ENCODE results near the gene RAB22A. TPM values are rescaled to one million over a fixed set of nuclear protein-coding genes. Genes with fewer than 3 reads are reported as not detected.
A peak's percentile ranks its signal among the peaks of the same experiment; 100 is the strongest.

The RAB22A gene
- total RNA-seq, 3 donors from 2014 or later (not counting 1 experiment from before 2014, with no cell fraction given), result 19.6 to 29.8 (median 28.6) TPM

DNA sequence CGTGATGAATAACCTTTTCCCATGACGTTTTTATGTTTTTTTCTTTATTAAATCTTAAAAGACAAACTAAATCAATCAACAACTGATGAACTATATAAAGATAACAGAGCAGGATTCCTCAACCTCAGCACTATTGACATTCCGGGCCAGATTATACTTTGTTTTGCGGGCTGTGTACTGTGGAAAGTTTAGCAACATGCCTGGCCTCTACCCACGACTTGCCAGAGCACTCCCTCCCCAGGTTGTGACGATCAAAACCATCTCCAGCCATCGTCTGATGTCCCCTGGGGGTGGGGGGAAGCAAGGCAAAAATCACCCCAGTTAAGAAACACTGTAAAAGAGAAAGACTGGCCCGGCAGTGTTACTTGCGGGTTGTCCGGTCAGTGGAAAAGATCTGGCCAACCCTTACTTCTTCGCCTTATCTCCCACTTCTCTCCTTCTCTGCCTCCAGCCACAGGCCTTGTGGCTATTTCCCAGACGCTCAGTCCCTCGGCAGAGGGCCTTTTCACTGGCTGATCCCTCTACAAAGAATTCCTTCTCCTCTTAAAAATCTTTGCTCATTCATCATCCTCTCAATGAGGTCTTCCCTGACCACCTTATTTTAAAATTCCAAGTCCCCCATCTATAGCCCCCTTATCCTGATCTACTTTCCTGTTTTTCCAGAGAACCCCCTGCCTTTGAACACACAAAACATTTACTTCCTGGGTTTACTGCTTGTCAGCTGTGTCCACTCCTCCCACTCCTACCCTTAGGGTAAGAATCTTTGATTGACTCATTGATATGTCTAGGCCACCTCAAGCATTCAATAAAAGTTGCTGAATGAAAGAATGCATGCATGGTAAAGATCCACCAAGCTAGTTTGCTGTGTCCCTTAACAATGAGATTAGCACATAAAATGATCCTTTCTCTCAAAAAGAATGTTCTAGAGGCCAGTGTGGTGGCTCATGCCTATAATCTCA, 14.7 kb upstream of the RAB22A start:
- intact Hi-C loops (cut with micrococcal nuclease), result no loop called here
- Mint-ChIP-seq H3K4me3 (no peak overlapping the region), H3K4me1 (peaks cover 7 to 13% of the 10 kb centered on the region in 2 donors), H3K27ac (no peak overlapping the region), H3K36me3 (no peaks in the 10 kb centered on the region), H3K9me3 (no peaks in the 10 kb centered on the region), H3K27me3 (ENCODE audit: low read depth in 2 of 2) (no peaks in the 10 kb centered on the region)
- TF ChIP-seq, protein P1, sequence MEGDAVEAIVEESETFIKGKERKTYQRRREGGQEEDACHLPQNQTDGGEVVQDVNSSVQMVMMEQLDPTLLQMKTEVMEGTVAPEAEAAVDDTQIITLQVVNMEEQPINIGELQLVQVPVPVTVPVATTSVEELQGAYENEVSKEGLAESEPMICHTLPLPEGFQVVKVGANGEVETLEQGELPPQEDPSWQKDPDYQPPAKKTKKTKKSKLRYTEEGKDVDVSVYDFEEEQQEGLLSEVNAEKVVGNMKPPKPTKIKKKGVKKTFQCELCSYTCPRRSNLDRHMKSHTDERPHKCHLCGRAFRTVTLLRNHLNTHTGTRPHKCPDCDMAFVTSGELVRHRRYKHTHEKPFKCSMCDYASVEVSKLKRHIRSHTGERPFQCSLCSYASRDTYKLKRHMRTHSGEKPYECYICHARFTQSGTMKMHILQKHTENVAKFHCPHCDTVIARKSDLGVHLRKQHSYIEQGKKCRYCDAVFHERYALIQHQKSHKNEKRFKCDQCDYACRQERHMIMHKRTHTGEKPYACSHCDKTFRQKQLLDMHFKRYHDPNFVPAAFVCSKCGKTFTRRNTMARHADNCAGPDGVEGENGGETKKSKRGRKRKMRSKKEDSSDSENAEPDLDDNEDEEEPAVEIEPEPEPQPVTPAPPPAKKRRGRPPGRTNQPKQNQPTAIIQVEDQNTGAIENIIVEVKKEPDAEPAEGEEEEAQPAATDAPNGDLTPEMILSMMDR (IDR thresholded peaks at IDR 0.05), result no peak
- Histone ChIP-seq H3K4me3 (ENCODE audit: low read length) (no peak overlapping the region), H3K4me1 (ENCODE audit: control insufficient read depth, insufficient read depth, low read length) (no peaks in the 10 kb centered on the region), H3K27me3 (ENCODE audit: control insufficient read depth, insufficient read depth, low read length) (no peaks in the 10 kb centered on the region), H3K9me3 (ENCODE audit: control insufficient read depth, insufficient read depth, low read length) (no peaks in the 10 kb centered on the region), H3K27ac (ENCODE audit: low read length) (no peak overlapping the region), H3K36me3 (ENCODE audit: control insufficient read depth, insufficient read depth, low read length) (no peaks in the 10 kb centered on the region)
- 90% methylated on average over 11 of the region's 13 CpGs for WGBS (ENCODE audit: insufficient coverage)
- DNase-seq, result no peak
- no peak for ATAC-seq

DNA sequence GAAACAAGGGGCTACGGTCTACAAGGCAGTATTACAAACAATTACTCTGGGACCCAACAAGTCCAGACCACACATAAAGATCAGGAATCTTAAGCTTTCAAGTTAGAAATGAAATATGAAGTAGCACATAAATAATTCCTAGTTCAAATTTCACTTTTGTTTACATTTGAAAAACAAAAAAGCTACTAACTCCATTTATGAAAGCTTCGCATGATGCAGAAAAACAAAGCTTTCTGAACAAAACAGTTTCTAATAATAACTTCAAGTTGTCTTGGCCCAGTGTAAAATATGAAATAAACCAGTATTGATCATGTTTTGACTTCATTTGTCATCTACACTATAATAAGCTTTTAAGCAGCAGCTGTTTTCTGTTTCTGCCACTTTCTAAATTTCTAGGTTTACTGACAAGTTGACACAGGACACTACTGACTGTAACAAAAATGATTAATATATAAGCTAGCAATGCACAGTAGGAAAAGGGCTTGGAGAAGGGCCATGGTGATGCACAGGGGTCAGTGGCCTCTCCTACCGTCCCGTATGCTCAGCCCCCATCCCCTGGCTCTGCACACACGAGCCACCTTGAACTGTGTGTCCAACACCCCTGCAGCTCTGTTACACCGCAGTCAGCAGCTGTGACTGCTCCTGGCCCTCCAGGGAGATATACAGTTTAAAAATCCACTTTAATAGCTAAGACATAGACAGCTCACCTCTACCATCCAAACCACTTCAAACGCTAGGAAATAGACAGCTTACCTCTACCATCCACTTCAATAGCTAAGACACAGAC, 13.3 kb upstream of the RAB22A start:
- ATAC-seq (no peak), DNase-seq (no peak)
- Histone ChIP-seq H3K9me3 (ENCODE audit: control insufficient read depth, insufficient read depth, low read length) (no peaks in the 10 kb centered on the region), H3K27me3 (ENCODE audit: control insufficient read depth, insufficient read depth, low read length) (no peaks in the 10 kb centered on the region), H3K4me1 (ENCODE audit: control insufficient read depth, insufficient read depth, low read length) (no peaks in the 10 kb centered on the region), H3K36me3 (ENCODE audit: control insufficient read depth, insufficient read depth, low read length) (no peaks in the 10 kb centered on the region), H3K4me3 (ENCODE audit: low read length) (no peak overlapping the region), H3K27ac (ENCODE audit: low read length) (no peak overlapping the region)
- peaks cover 7 to 10% of the 10 kb centered on the region in 2 donors for H3K4me1 Mint-ChIP-seq
- WGBS (ENCODE audit: insufficient coverage), result 96% methylated on average over 5 of the region's 7 CpGs
- H3K36me3 Mint-ChIP-seq, result no peaks in the 10 kb centered on the region
- no peaks in the 10 kb centered on the region for H3K9me3 Mint-ChIP-seq
- TF ChIP-seq, protein P1 (IDR thresholded peaks at IDR 0.05), result no peak
- H3K27me3 Mint-ChIP-seq (ENCODE audit: low read depth in 2 of 2), result no peaks in the 10 kb centered on the region
- H3K27ac Mint-ChIP-seq, result no peak overlapping the region
- intact Hi-C loops (cut with micrococcal nuclease), result no loop called here
- H3K4me3 Mint-ChIP-seq, result no peak overlapping the region

DNA sequence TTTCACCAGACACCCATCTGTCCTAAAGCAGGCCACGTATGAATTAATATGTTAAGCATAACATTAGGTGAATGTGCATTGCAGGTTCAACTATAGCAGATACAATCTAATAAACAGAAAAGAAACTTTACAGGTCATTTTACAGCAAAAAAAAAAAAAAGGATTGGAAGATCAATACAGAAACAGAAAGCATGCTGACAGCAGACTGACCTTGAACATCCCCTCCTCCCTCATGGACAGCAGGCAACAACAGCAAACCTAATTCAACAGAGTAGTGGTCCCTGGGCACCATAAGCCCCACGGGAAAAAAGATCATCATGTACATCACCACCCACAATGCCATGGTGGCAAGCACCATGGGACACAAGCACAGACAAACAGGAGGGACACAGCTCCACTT, 12.1 kb upstream of the RAB22A start:
- TF ChIP-seq, protein P1 (IDR thresholded peaks at IDR 0.05), result no peak
- DNase-seq (no peak), ATAC-seq (no peak)
- intact Hi-C loops (cut with micrococcal nuclease), result no loop called here
- H3K27me3 ChIP-seq (ENCODE audit: control insufficient read depth, insufficient read depth, low read length), result no peaks in the 10 kb centered on the region
- no CpG with 5 or more reads among the region's 2 CpGs for WGBS (ENCODE audit: insufficient coverage)
- peaks cover 6 to 14% of the 10 kb centered on the region in 2 donors for H3K4me1 Mint-ChIP-seq
- H3K27me3 Mint-ChIP-seq (ENCODE audit: low read depth in 2 of 2), result no peaks in the 10 kb centered on the region
- H3K27ac Mint-ChIP-seq, result peak overlapping the region in 1 of 2 donors; percentile 15
- H3K9me3 ChIP-seq (ENCODE audit: control insufficient read depth, insufficient read depth, low read length), result no peaks in the 10 kb centered on the region
- H3K36me3 ChIP-seq (ENCODE audit: control insufficient read depth, insufficient read depth, low read length), result no peaks in the 10 kb centered on the region
- no peak overlapping the region for H3K4me3 ChIP-seq (ENCODE audit: low read length)
- H3K9me3 Mint-ChIP-seq, result no peaks in the 10 kb centered on the region
- H3K4me1 ChIP-seq (ENCODE audit: control insufficient read depth, insufficient read depth, low read length), result no peaks in the 10 kb centered on the region
- H3K27ac ChIP-seq (ENCODE audit: low read length), result no peak overlapping the region
- no peak overlapping the region for H3K4me3 Mint-ChIP-seq
- H3K36me3 Mint-ChIP-seq, result no peaks in the 10 kb centered on the region

Data from natural killer cell (primary cell).